H1 (cell line): ENCODE measurements around the gene DNMT1. TPM values are rescaled to one million over a fixed set of nuclear protein-coding genes. Genes with fewer than 3 reads are reported as not detected.
A peak's percentile ranks its signal among the peaks of the same experiment; 100 is the strongest.

Source experiments
- CTCF ChIA-PET: fragments of 300-600 bp; sonication (Branson Sonifier 250); formaldehyde crosslinking; loops from one replicate; lab custom pipeline; 2021; ENCODE audit not compliant: partially characterized antibody; lab: Charles Lee
- POLR2A ChIA-PET: fragments of 300-600 bp; sonication (Branson Sonifier 250); formaldehyde crosslinking; loops from one replicate; lab custom pipeline; 2021; ENCODE audit warnings: inconsistent platforms; ENCODE audit not compliant: partially characterized antibody; lab: Charles Lee
- DNase-seq, 2 experiments: peaks; one replicate each; pipeline versions ENCODE4 v3.0.0 to v3.0.0-alpha.2; 2010 to 2022; ENCODE audit warnings: low spot score in 2 of 2, low read depth in 1 of 2, mixed read lengths in 1 of 2
- FAIRE-seq: peaks from 2 replicates; lab custom pipeline; 2011; peaks lifted over from hg19 to GRCh38; lab: Jason Lieb, UNC
- H2AFZ ChIP-seq: 2 replicates; pipeline ENCODE4 v1.8.1; 2012; ENCODE audit warnings: low read length, inconsistent platforms
- H2AK5ac ChIP-seq: 2 replicates; pipeline ENCODE4 v1.6.1; 2013; ENCODE audit warnings: low read depth, low read length
- H2BK120ac ChIP-seq: replicated peaks from 2 replicates; pipeline ENCODE3; 2013; ENCODE audit warnings: low read depth, low read length, inconsistent platforms
- H2BK12ac ChIP-seq: 2 replicates; pipeline ENCODE4 v1.6.1; 2013; ENCODE audit warnings: low read depth, low read length
- H2BK15ac ChIP-seq: 2 replicates; pipeline ENCODE4 v1.6.1; 2013; ENCODE audit warnings: low read length
- H2BK20ac ChIP-seq: 2 replicates; pipeline ENCODE4 v1.6.1; 2013; ENCODE audit warnings: low read length
- H2BK5ac ChIP-seq: 2 replicates; pipeline ENCODE4 v1.6.1; 2013; ENCODE audit warnings: low read depth, low read length
- H3K14ac ChIP-seq: 2 replicates; pipeline ENCODE4 v1.6.1; 2013; ENCODE audit warnings: inconsistent platforms; ENCODE audit not compliant: insufficient read length
- H3K18ac ChIP-seq: 2 replicates; pipeline ENCODE4 v1.6.1; 2013; ENCODE audit warnings: low read length; ENCODE audit errors: extremely low read depth
- H3K23ac ChIP-seq: 2 replicates; pipeline ENCODE4 v1.6.1; 2013; ENCODE audit warnings: inconsistent platforms; ENCODE audit not compliant: insufficient read length
- H3K23me2 ChIP-seq: 2 replicates; pipeline ENCODE4 v1.6.1; 2013; ENCODE audit warnings: low read depth, low read length
- H3K27ac ChIP-seq: 2 replicates; pipeline ENCODE4 v1.6.1; 2011; ENCODE audit warnings: low read depth, low read length, inconsistent platforms
- H3K27me3 ChIP-seq, 4 experiments: replicated peaks in 1 of 4; 1 replicate in 1 of 4; 2 replicates in 3 of 4; pipeline versions ENCODE4 v1.6.1 to v1.8.1; 2011 to 2013; ENCODE audit warnings: low read length in 3 of 4, mild to moderate bottlenecking in 3 of 4, inconsistent platforms in 2 of 4, mixed read lengths in 2 of 4, moderate library complexity in 1 of 4; ENCODE audit not compliant: control insufficient read depth in 3 of 4, insufficient read depth in 3 of 4; ENCODE audit errors: extremely low read depth in 1 of 4
- H3K36me3 ChIP-seq, 4 experiments: 2 replicates each; pipeline versions ENCODE4 v1.6.1 to v1.8.1; 2011 to 2013; ENCODE audit warnings: mild to moderate bottlenecking in 4 of 4, low read length in 3 of 4, moderate library complexity in 2 of 4, control low read depth in 1 of 4, inconsistent platforms in 1 of 4; ENCODE audit not compliant: insufficient read depth in 4 of 4, control insufficient read depth in 2 of 4
- H3K4ac ChIP-seq: replicated peaks from 2 replicates; pipeline ENCODE3; 2013; ENCODE audit warnings: low read length, low read depth, mixed read lengths, inconsistent platforms; ENCODE audit not compliant: insufficient read length
- H3K4me1 ChIP-seq, 4 experiments: replicated peaks in 1 of 4; 1 replicate in 1 of 4; 2 replicates in 3 of 4; pipeline versions ENCODE4 v1.6.1 to v1.8.1; 2011 to 2013; ENCODE audit warnings: low read length in 3 of 4, inconsistent platforms in 2 of 4, mixed read lengths in 1 of 4; ENCODE audit not compliant: insufficient read depth in 4 of 4, control insufficient read depth in 3 of 4
- H3K4me2 ChIP-seq, 2 experiments: 2 replicates each; pipeline versions ENCODE4 v1.6.1 to v1.8.1; 2011 to 2013; ENCODE audit warnings: low read depth in 2 of 2, low read length in 2 of 2, control low read depth in 1 of 2, inconsistent platforms in 1 of 2, mild to moderate bottlenecking in 1 of 2; ENCODE audit not compliant: insufficient read depth in 1 of 2
- H3K4me3 ChIP-seq, 4 experiments: fragments of 200-600, 300-600 bp in 1 of 4; sonication (generic), shearing (Covaris generic), sonication (Bioruptor Twin) in 1 of 4; 2 replicates each; pipeline versions ENCODE4 v1.5.1 to v1.8.1; 2011 to 2016; ENCODE audit warnings: low read length in 4 of 4, low read depth in 3 of 4, control low read depth in 2 of 4, inconsistent platforms in 2 of 4, mild to moderate bottlenecking in 2 of 4, mixed read lengths in 1 of 4, moderate library complexity in 1 of 4; ENCODE audit not compliant: insufficient read depth in 2 of 4; ENCODE audit errors: extremely low read depth in 1 of 4
- H3K56ac ChIP-seq: replicated peaks from 2 replicates; pipeline ENCODE3; 2013; ENCODE audit warnings: low read depth, mild to moderate bottlenecking, mixed read lengths, low read length, inconsistent platforms; ENCODE audit not compliant: insufficient read length
- H3K79me1 ChIP-seq: 2 replicates; pipeline ENCODE4 v1.6.1; 2013; ENCODE audit warnings: low read depth, low read length, control low read depth
- H3K79me2 ChIP-seq, 2 experiments: 2 replicates each; pipeline versions ENCODE4 v1.6.1 to v1.8.1; 2012 to 2013; ENCODE audit warnings: low read length in 2 of 2, mild to moderate bottlenecking in 2 of 2, inconsistent platforms in 1 of 2; ENCODE audit not compliant: insufficient read depth in 2 of 2, control insufficient read depth in 1 of 2
- H3K9ac ChIP-seq, 4 experiments: replicated peaks in 1 of 4; 1 replicate in 1 of 4; 2 replicates in 3 of 4; pipeline versions ENCODE4 v1.6.1 to v1.8.1; 2011 to 2013; ENCODE audit warnings: low read depth in 3 of 4, low read length in 3 of 4, control low read depth in 2 of 4, mild to moderate bottlenecking in 2 of 4, moderate library complexity in 2 of 4, inconsistent platforms in 1 of 4; ENCODE audit errors: extremely low read depth in 1 of 4
- H3K9me3 ChIP-seq, 2 experiments: 2 replicates each; pipeline versions ENCODE4 v1.6.1 to v1.8.1; 2012 to 2013; ENCODE audit warnings: mild to moderate bottlenecking in 2 of 2, moderate library complexity in 2 of 2, control low read depth in 1 of 2, inconsistent platforms in 1 of 2, low read depth in 1 of 2, low read length in 1 of 2, mixed read lengths in 1 of 2; ENCODE audit not compliant: insufficient read depth in 2 of 2
- H4K20me1 ChIP-seq, 2 experiments: replicated peaks in 1 of 2; 2 replicates each; pipeline versions ENCODE3 to v1.8.1; 2011 to 2013; ENCODE audit warnings: inconsistent platforms in 2 of 2, low read length in 2 of 2, mild to moderate bottlenecking in 1 of 2; ENCODE audit not compliant: insufficient read depth in 2 of 2, control insufficient read depth in 1 of 2
- H4K5ac ChIP-seq: 2 replicates; pipeline ENCODE4 v1.6.1; 2013; ENCODE audit warnings: low read length, low read depth, mixed read lengths, inconsistent platforms; ENCODE audit not compliant: insufficient read length
- H4K8ac ChIP-seq: 2 replicates; pipeline ENCODE4 v1.8.0; 2013; ENCODE audit warnings: mild to moderate bottlenecking, moderate library complexity, low read length, inconsistent platforms; ENCODE audit not compliant: insufficient read depth; ENCODE audit errors: extremely low read depth
- H4K91ac ChIP-seq: replicated peaks from 2 replicates; pipeline ENCODE3; 2013; ENCODE audit warnings: low read length, mixed read lengths, inconsistent platforms; ENCODE audit not compliant: insufficient read length
- SIN3A ChIP-seq, 2 experiments: IDR thresholded peaks in 1 of 2; conservative IDR thresholded peaks in 1 of 2; 2 replicates each; pipeline ENCODE4 v1.6.1; 2011 to 2012; ENCODE audit warnings: low read length in 2 of 2, improper control_type of control experiment in 1 of 2, low read depth in 1 of 2, mild to moderate bottlenecking in 1 of 2
- SP1 ChIP-seq: IDR thresholded peaks from 2 replicates; pipeline ENCODE4 v1.6.1; 2011; ENCODE audit warnings: low read depth, low read length
- SP2 ChIP-seq: IDR thresholded peaks from 2 replicates; pipeline ENCODE4 v1.6.1; 2012; ENCODE audit warnings: mild to moderate bottlenecking, low read length, inconsistent platforms
- WGBS, 2 experiments: shearing (Covaris generic) in 1 of 2; methylation state at CpG; one replicate each; pipeline versions ENCODE4 v1.1.6 to v1.1.7; 2013 to 2015; ENCODE audit warnings: low lambda C conversion rate in 2 of 2, mixed read lengths in 2 of 2, inconsistent platforms in 1 of 2, low coverage in 1 of 2, missing lambda C conversion rate in 1 of 2; ENCODE audit not compliant: insufficient replicate concordance in 2 of 2, insufficient coverage in 1 of 2, insufficient read length in 1 of 2; ENCODE audit errors: extremely low coverage in 1 of 2, missing lambda C conversion rate in 1 of 2; 5-methylcytosine and 5-hydroxymethylcytosine counted together
- polyA plus RNA-seq, 7 experiments: library from polyadenylated mRNA; depleted of rRNA in 3 of 7; stranded (reverse) in 5 of 7; unstranded in 2 of 7; fragments of >200 nt in 5 of 7; fragments of 200-250 nt in 2 of 7; gene quantifications; 1 replicate in 5 of 7; 2 replicates in 1 of 7; 4 replicates in 1 of 7; pipeline versions ENCODE4 v1.2.1 to v1.2.3, GENCODE V29; 2011 to 2013; ENCODE audit warnings: missing spikeins in 2 of 7, mixed read lengths in 2 of 7
- total RNA-seq: library from RNA; stranded (reverse); fragmentation: NEBNext Ultra II Directional; extraction: Animal tissue kit (Norgen Biotek cat#: 25700); gene quantifications from 2 replicates; pipeline ENCODE4 v1.2.1, GENCODE V29; 2021

Gene DNMT1
- total and polyA plus RNA-seq, 2 of the 8 experiments (the other 6 are each of a cell fraction or from before 2014, with no cell fraction given), result 101 to 210 TPM

GRCh38 chr19:10093295-10094186 lies 101.2 kb downstream of the DNMT1 start:
- H3K23me2 ChIP-seq, result peaks cover 2% of the 10 kb centered on the region; the same call in 1 of the 2 replicates
- no peak overlapping the region for H3K4ac ChIP-seq
- no peak overlapping the region for H4K5ac ChIP-seq
- H3K27ac ChIP-seq, result no peak overlapping the region
- no peak overlapping the region for H3K23ac ChIP-seq
- H3K79me2 ChIP-seq, result no peaks in the 10 kb centered on the region
- H2BK120ac ChIP-seq, result no peak overlapping the region
- no peak overlapping the region for H2BK12ac ChIP-seq
- FAIRE-seq, result no peak
- peaks cover 8 to 29% (median 23%) of the 10 kb centered on the region in 4 experiments for H3K27me3 ChIP-seq
- H3K4me3 ChIP-seq, result no peak overlapping the region
- H2AK5ac ChIP-seq, result no peak overlapping the region
- peaks cover 0 to 6% (median 2%) of the 10 kb centered on the region in 4 experiments; a peak in 3 of 7 replicates for H3K4me1 ChIP-seq
- H4K8ac ChIP-seq, result no peak overlapping the region
- no peak overlapping the region for H2BK20ac ChIP-seq
- peaks cover 0 to 6% of the 10 kb centered on the region in 2 experiments for H4K20me1 ChIP-seq
- no peak overlapping the region for H3K9ac ChIP-seq
- no peak overlapping the region for H2BK5ac ChIP-seq
- no peak overlapping the region for H3K14ac ChIP-seq
- no peak overlapping the region for H4K91ac ChIP-seq
- no peak overlapping the region for H3K18ac ChIP-seq
- ChIA-PET CTCF (interaction anchor here (0.7 to 1.1 kb wide), 2 partner anchors 9 to 66 kb away, joined by 3 to 4 read pairs; no protein-coding TSS in a partner anchor), POLR2A (interaction anchor here (1.2 to 15.1 kb wide), 3 partner anchors 10 to 32 kb away, joined by 4 to 240 read pairs (median 7); partner anchors contain the start of genes ANGPTL6, P2RY11 and PPAN)
- no peak overlapping the region for H3K4me2 ChIP-seq
- peaks cover 0 to 2% of the 10 kb centered on the region in 2 experiments; a peak in 1 of 4 replicates for H3K9me3 ChIP-seq
- TF ChIP-seq SP1 (0 out of 2 replicates have a peak, but pooled peaks have one; percentile 23), SIN3A (conservative IDR thresholded peaks at IDR 0.05 in 1 of 2, IDR thresholded peaks at IDR 0.05 in 1 of 2; ENCODE audit: low read depth in 1 of 2, low read length in 2 of 2) (peak in 1 of 2 experiments; percentile 71; a peak in 1 of 4 replicates), SP2 (no peak)
- no peak overlapping the region for H3K56ac ChIP-seq
- H2AFZ ChIP-seq, result no peak overlapping the region
- no peaks in the 10 kb centered on the region for H3K79me1 ChIP-seq
- DNase-seq, result no peak
- H3K36me3 ChIP-seq, result peaks cover 0 to 3% (median 1%) of the 10 kb centered on the region in 4 experiments; a peak in 2 of 8 replicates
- H2BK15ac ChIP-seq, result no peak overlapping the region
- 92% methylated on average over 19 of the region's 22 CpGs; no CpG with 5 or more reads in 1 of the 2 experiments for WGBS, 2 experiments
